ENCODE measurements around the gene CCR9. TPM values are rescaled to one million over a fixed set of nuclear protein-coding genes. Genes with fewer than 3 reads are reported as not detected.

Gene CCR9
- total RNA-seq, 2 experiments from 2014 or later, result 0.32 TPM; not detected in 1

GRCh38 chr3:45884368-45885201 lies 1.8 kb upstream of the CCR9 start:
- H3K79me2 ChIP-seq (ENCODE audit: insufficient read depth, low read depth, low read length), result no peaks in the 10 kb centered on the region
- no peaks in the 10 kb centered on the region for H3K9me2 ChIP-seq (ENCODE audit: insufficient read depth, low read length)
- POLR2A ChIA-PET, result no interaction called here
- H3K9me3 ChIP-seq (ENCODE audit: low read length), result no peaks in the 10 kb centered on the region
- BruUV-seq (replicated peaks), result no TSS peak
- H4K20me1 ChIP-seq (ENCODE audit: insufficient read depth, low read length), result no peaks in the 10 kb centered on the region
- H3K36me3 ChIP-seq (ENCODE audit: insufficient read depth, low read length), result no peaks in the 10 kb centered on the region
- H3K4me2 ChIP-seq (ENCODE audit: low read length), result no peak overlapping the region
- H3K4me1 ChIP-seq (ENCODE audit: insufficient read depth, low read length, poor library complexity, severe bottlenecking), result no peaks in the 10 kb centered on the region
- no peak for DNase-seq (ENCODE audit: low spot score)
- no peak overlapping the region for H3K27ac ChIP-seq (ENCODE audit: low read depth, low read length, poor library complexity, severe bottlenecking)
- H3K4me3 ChIP-seq (ENCODE audit: low read depth, low read length, poor library complexity, severe bottlenecking), result no peak overlapping the region
- intact Hi-C loops (cut with micrococcal nuclease; ENCODE audit: unreplicated experiment), result no loop called here
- H2AFZ ChIP-seq (ENCODE audit: low read length), result no peak overlapping the region
- CTCF ChIA-PET (ENCODE audit: unreplicated experiment), result no interaction called here
- TF ChIP-seq EZH2phosphoT487 (IDR thresholded peaks at IDR 0.05; ENCODE audit: borderline replicate concordance, low read depth, low read length) (no peak), CTCF (conservative IDR thresholded peaks at IDR 0.05; ENCODE audit: low read length) (no peak)

GRCh38 chr3:45887285-45887684 lies 942 bp downstream of the CCR9 start:
- CTCF ChIA-PET (ENCODE audit: unreplicated experiment), result no interaction called here
- intact Hi-C loops (cut with micrococcal nuclease; ENCODE audit: unreplicated experiment), result no loop called here
- no peak overlapping the region for H3K4me3 ChIP-seq (ENCODE audit: low read depth, low read length, poor library complexity, severe bottlenecking)
- no peak for TF ChIP-seq CTCF (conservative IDR thresholded peaks at IDR 0.05; ENCODE audit: low read length)
- no peak for TF ChIP-seq EZH2phosphoT487 (IDR thresholded peaks at IDR 0.05; ENCODE audit: borderline replicate concordance, low read depth, low read length)
- no peaks in the 10 kb centered on the region for H3K36me3 ChIP-seq (ENCODE audit: insufficient read depth, low read length)
- POLR2A ChIA-PET, result interaction anchor here (1.0 kb wide), 1 partner anchor 18 kb away, joined by 3 read pairs; no protein-coding TSS in a partner anchor
- 0 out of 2 replicates have a peak, but pooled peaks cover 5% of the 10 kb centered on the region for H3K9me3 ChIP-seq (ENCODE audit: low read length)
- DNase-seq (ENCODE audit: low spot score), result no peak
- no peak overlapping the region for H3K27ac ChIP-seq (ENCODE audit: low read depth, low read length, poor library complexity, severe bottlenecking)
- no peak overlapping the region for H3K4me2 ChIP-seq (ENCODE audit: low read length)
- no TSS peak for BruUV-seq (replicated peaks)
- no peaks in the 10 kb centered on the region for H3K9me2 ChIP-seq (ENCODE audit: insufficient read depth, low read length)
- H4K20me1 ChIP-seq (ENCODE audit: insufficient read depth, low read length), result no peaks in the 10 kb centered on the region
- H3K79me2 ChIP-seq (ENCODE audit: insufficient read depth, low read depth, low read length), result no peaks in the 10 kb centered on the region
- no peak overlapping the region for H2AFZ ChIP-seq (ENCODE audit: low read length)
- peaks cover 15% of the 10 kb centered on the region for H3K4me1 ChIP-seq (ENCODE audit: insufficient read depth, low read length, poor library complexity, severe bottlenecking)

All from OCI-LY7 (cell line).